B cell (primary cell): ENCODE measurements around the gene SRGAP2B. TPM values are rescaled to one million over a fixed set of nuclear protein-coding genes. Genes with fewer than 3 reads are reported as not detected.
"Not testable (repeated sequence)": the region's sequence is repeated elsewhere in the genome, so short reads cannot be mapped to it uniquely, and the experiment has no call there.

Experiments
- ATAC-seq: fragments of 200-7000 bp; cut with Tn5 transposase; one replicate; pipeline ENCODE4 v1.10.0; 2021; ENCODE audit warnings: low read depth, mild to moderate bottlenecking, moderate number of reproducible peaks, moderate library complexity
- CTCF ChIA-PET: fragments of 350-600 bp; sonication (Branson Sonifier 250); formaldehyde crosslinking; loops from one replicate; lab custom pipeline; 2021; ENCODE audit warnings: antibody characterized with exemption, inconsistent platforms; lab: Charles Lee
- POLR2A ChIA-PET: fragments of 350-600 bp; sonication (Branson Sonifier 250); formaldehyde crosslinking; loops from one replicate; lab custom pipeline; 2021; ENCODE audit warnings: antibody characterized with exemption; lab: Charles Lee
- DNase-seq: peaks from one replicate; pipeline ENCODE4 v3.0.0; 2013
- H2AFZ ChIP-seq: 2 replicates; pipeline ENCODE4 v1.6.1; 2012; ENCODE audit warnings: mild to moderate bottlenecking, low read depth, low read length; ENCODE audit not compliant: insufficient read depth, poor library complexity, severe bottlenecking
- H3K27ac ChIP-seq, 2 donors: 1 replicate in 1 of 2; 2 replicates in 1 of 2; pipeline ENCODE4 v1.5.1; 2012 to 2013; ENCODE audit warnings: low read length in 2 of 2, mild to moderate bottlenecking in 2 of 2, moderate library complexity in 1 of 2
- H3K27me3 ChIP-seq, 4 experiments: fragments of 200-600 bp in 1 of 4; sonication (generic) in 1 of 4; replicated peaks in 1 of 4; 1 replicate in 2 of 4; 2 replicates in 2 of 4; pipeline versions ENCODE4 v1.6.1 to v1.7.0; 2013 to 2016; ENCODE audit warnings: low read length in 3 of 4, mild to moderate bottlenecking in 2 of 4, mixed read lengths in 1 of 4, moderate library complexity in 1 of 4; ENCODE audit not compliant: insufficient read depth in 4 of 4, control insufficient read depth in 3 of 4; ENCODE audit errors: control extremely low read depth in 1 of 4
- H3K36me3 ChIP-seq, 2 experiments: replicated peaks in 1 of 2; 1 replicate in 1 of 2; 2 replicates in 1 of 2; pipeline versions ENCODE4 v1.6.1 to v1.7.1; 2013; ENCODE audit warnings: low read length in 1 of 2; ENCODE audit not compliant: insufficient read depth in 2 of 2, control insufficient read depth in 1 of 2; ENCODE audit errors: control extremely low read depth in 1 of 2, extremely low read depth in 1 of 2
- H3K4me1 ChIP-seq, 2 donors: fragments of 200-600 bp in 1 of 2; sonication (generic) in 1 of 2; 1 replicate in 1 of 2; 2 replicates in 1 of 2; pipeline versions ENCODE4 v1.5.1 to v1.6.1; 2013 to 2017; ENCODE audit warnings: low read length in 2 of 2; ENCODE audit not compliant: control insufficient read depth in 2 of 2, insufficient read depth in 2 of 2
- H3K4me2 ChIP-seq: replicated peaks from 2 replicates; pipeline ENCODE3; 2012; ENCODE audit warnings: mild to moderate bottlenecking, low read depth, low read length; ENCODE audit not compliant: poor library complexity, severe bottlenecking
- H3K4me3 ChIP-seq, 5 experiments: fragments of 200-600 bp in 1 of 5; sonication (generic) in 1 of 5; 1 replicate in 3 of 5; 2 replicates in 2 of 5; pipeline versions ENCODE4 v1.5.1 to v1.7.0; 2011 to 2016; ENCODE audit warnings: low read length in 4 of 5, mild to moderate bottlenecking in 4 of 5, low read depth in 2 of 5, control low read depth in 1 of 5, moderate library complexity in 1 of 5; ENCODE audit not compliant: insufficient read depth in 1 of 5; ENCODE audit errors: control extremely low read depth in 1 of 5, extremely low read depth in 1 of 5
- H3K79me2 ChIP-seq: fragments of 200-600 bp; sonication (generic); one replicate; pipeline ENCODE4 v1.6.0; 2016; ENCODE audit warnings: low read length; ENCODE audit not compliant: control insufficient read depth, insufficient read depth
- H3K9ac ChIP-seq: fragments of 200-600 bp; sonication (generic); 2 replicates; pipeline ENCODE4 v1.6.1; 2017; ENCODE audit warnings: mild to moderate bottlenecking, low read length, moderate library complexity
- H3K9me3 ChIP-seq, 3 donors: one replicate each; pipeline versions ENCODE4 v1.6.1 to v1.7.1; 2013; ENCODE audit warnings: low read length in 2 of 3; ENCODE audit not compliant: control insufficient read depth in 2 of 3, insufficient read depth in 1 of 3; ENCODE audit errors: control extremely low read depth in 1 of 3
- H4K20me1 ChIP-seq: 2 replicates; pipeline ENCODE4 v1.6.0; 2012; ENCODE audit warnings: mild to moderate bottlenecking, low read length; ENCODE audit not compliant: insufficient read depth, control insufficient read depth, poor library complexity, severe bottlenecking
- H3K27ac Mint-ChIP-seq: one replicate; pipeline ENCODE4 v1.8.0; 2021; ENCODE audit warnings: mixed read lengths
- H3K27me3 Mint-ChIP-seq: one replicate; pipeline ENCODE4 v1.8.0; 2021; ENCODE audit warnings: mixed read lengths
- H3K4me1 Mint-ChIP-seq: one replicate; pipeline ENCODE4 v1.8.0; 2021; ENCODE audit warnings: mixed read lengths
- H3K4me3 Mint-ChIP-seq: one replicate; pipeline ENCODE4 v1.8.0; 2021; ENCODE audit warnings: mixed read lengths
- H3K9me3 Mint-ChIP-seq: one replicate; pipeline ENCODE4 v1.8.0; 2022; ENCODE audit warnings: mixed read lengths; ENCODE audit not compliant: insufficient read depth
- WGBS: methylation state at CpG from one replicate; pipeline ENCODE4 v1.1.5; 2013; ENCODE audit warnings: missing lambda C conversion rate; ENCODE audit not compliant: insufficient coverage; 5-methylcytosine and 5-hydroxymethylcytosine counted together
- intact Hi-C: fragments of 100-400 bp; cut with micrococcal nuclease; formaldehyde crosslinking; loops from one replicate; pipeline ENCODE4 v1.10.0; 2022
- polyA plus RNA-seq: library from polyadenylated mRNA; depleted of rRNA; stranded (reverse); fragments of >200 nt; gene quantifications from 2 replicates; pipeline ENCODE4 v1.2.3, GENCODE V29; 2012
- total RNA-seq, 2 donors: library from RNA; stranded (reverse); fragments of 120-200 nt in 1 of 2; gene quantifications; 1 replicate in 1 of 2; 2 replicates in 1 of 2; pipeline versions ENCODE4 v1.2.3 to v1.2.4, GENCODE V29; 2013 to 2022

The SRGAP2B gene
- total and polyA plus RNA-seq, 2 donors (not counting 1 experiment from before 2014, with no cell fraction given): 3.0 to 36.5 TPM

DNA sequence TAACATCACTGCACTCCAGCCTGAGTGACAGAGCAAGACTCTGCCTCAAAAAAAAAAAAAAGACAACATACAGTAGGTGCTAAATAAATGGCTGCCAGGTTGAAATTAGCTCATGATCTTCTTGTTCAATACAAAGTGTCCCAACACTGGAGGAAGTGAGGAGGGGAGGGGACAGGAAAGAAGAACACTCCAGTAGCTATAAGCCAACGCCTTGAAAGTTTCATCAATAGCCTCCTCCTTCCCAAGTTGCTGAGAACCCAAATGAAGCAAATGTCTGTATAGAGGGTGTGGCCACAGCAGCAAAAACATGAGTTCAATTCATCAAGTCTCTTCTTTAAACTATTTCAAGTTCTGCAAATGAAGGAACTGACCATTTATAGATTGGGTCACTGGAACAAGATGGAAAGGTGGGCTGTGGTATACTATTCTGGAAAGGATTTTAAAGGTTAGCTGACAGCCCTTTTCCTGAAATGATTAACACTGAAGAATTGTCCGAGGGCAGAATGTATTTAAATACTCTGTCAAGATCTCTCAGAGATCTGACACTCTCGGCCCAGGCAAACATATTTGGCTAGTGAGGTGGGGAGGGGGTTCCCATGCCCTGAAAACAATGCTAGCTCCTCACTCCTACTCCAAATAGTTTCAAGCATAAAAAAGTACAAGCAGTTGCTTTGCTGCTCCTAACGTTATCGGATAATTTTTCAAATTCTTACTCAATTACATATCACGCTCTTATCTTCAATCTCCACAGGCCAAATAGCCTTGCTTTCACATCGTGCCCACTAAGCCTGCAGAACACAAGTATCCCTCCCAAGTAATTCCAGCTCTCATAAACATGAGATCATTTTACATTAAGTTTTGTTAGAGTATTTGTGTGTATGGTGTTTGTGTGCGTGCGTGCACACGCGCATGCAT, 17.0 kb downstream of the SRGAP2B start:
- H3K9ac ChIP-seq, H3K9me3 Mint-ChIP-seq, POLR2A ChIA-PET, H3K4me2 ChIP-seq, H3K36me3 ChIP-seq, H4K20me1 ChIP-seq, H2AFZ ChIP-seq, H3K4me1 ChIP-seq, H3K27ac Mint-ChIP-seq, intact Hi-C loops, H3K27ac ChIP-seq, H3K27me3 ChIP-seq, H3K79me2 ChIP-seq, H3K4me3 Mint-ChIP-seq, H3K27me3 Mint-ChIP-seq, ATAC-seq, H3K9me3 ChIP-seq, H3K4me3 ChIP-seq, DNase-seq, CTCF ChIA-PET, H3K4me1 Mint-ChIP-seq: not testable (repeated sequence)
- WGBS: no CpG with 5 or more reads among the region's 11 CpGs

DNA sequence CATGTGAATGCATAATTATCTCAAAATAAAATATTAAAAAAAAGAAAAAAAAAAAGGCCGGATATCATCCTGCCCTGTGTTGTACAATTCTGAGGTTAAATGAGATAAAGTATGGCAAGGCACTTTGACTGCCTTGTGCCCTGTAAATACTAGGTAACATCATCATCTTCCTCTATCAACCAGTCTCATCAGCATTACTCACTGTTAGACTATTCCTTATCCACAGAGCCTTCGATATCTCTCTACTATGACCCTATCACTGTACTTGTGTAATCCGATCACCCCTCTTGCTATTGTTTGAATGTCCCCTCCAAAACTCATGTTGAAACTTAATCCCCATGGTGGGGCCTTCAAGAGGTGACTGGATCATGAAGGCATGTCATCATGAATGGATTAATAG, 18.3 kb downstream of the SRGAP2B start:
- H3K4me3 ChIP-seq, H3K4me1 Mint-ChIP-seq, H3K4me1 ChIP-seq, H3K36me3 ChIP-seq, H3K27me3 ChIP-seq, H3K4me2 ChIP-seq, POLR2A ChIA-PET, H2AFZ ChIP-seq, H3K27ac ChIP-seq, ATAC-seq, H3K79me2 ChIP-seq, DNase-seq, intact Hi-C loops, H3K9me3 Mint-ChIP-seq, H3K4me3 Mint-ChIP-seq, H3K27ac Mint-ChIP-seq, H3K9me3 ChIP-seq, H3K27me3 Mint-ChIP-seq, H3K9ac ChIP-seq, CTCF ChIA-PET, H4K20me1 ChIP-seq: not testable (repeated sequence)
- no CpG with 5 or more reads among the region's 3 CpGs for WGBS

DNA sequence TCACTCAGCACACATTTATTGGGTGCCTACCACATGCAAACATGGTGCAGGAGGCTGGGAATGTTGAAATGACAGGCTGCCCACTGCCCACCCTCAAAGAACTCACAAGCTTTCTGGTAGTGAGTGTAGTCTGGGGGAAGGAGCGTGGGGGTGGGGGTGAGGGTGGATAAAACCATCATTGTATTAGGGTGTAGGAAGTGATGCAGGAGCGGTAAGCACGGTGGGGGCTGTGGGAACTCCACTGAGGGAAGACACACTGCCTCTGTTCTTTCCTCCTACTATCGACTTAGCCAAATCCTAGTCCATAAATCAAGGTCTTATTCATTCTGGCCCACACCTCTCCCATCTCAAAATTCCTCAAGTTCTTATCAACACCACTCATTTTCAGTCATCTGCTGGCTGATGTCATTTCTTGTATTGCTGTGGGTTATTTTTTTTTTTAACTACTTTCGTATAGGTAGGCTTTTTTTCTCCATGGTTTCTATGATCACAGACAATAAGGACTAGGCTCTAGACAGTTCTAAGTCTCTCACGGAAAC, 21.0 kb downstream of the SRGAP2B start:
- H3K9ac ChIP-seq, H3K27ac ChIP-seq, H3K4me3 Mint-ChIP-seq, H3K79me2 ChIP-seq, H3K4me2 ChIP-seq, H4K20me1 ChIP-seq, CTCF ChIA-PET, H2AFZ ChIP-seq, H3K4me1 ChIP-seq, H3K36me3 ChIP-seq, H3K9me3 Mint-ChIP-seq, H3K27me3 Mint-ChIP-seq, intact Hi-C loops, H3K4me1 Mint-ChIP-seq, H3K27me3 ChIP-seq, H3K27ac Mint-ChIP-seq, POLR2A ChIA-PET, H3K4me3 ChIP-seq, H3K9me3 ChIP-seq, ATAC-seq, DNase-seq: not testable (repeated sequence)
- no CpG with 5 or more reads among the region's 6 CpGs for WGBS

DNA sequence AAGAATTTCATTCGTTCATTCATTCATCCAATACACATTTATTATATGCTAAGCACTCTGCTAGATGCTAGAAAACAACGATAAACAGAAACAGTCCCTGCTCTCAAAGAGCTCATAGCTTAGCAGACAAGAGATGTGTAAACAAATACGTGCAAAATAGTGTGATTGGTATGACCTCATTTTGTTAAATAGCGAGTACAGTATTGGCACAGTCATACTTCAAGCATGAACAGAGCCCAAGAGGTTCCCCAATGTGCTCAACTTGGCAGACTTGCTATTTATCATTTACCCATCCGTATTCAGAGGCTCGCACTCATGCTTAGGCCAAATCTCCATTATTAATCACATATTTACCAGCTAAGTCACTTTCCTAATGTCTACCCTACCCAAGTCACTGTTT, 23.6 kb downstream of the SRGAP2B start:
- H3K4me1 ChIP-seq, H2AFZ ChIP-seq, H3K36me3 ChIP-seq, H3K4me2 ChIP-seq, CTCF ChIA-PET, H3K9ac ChIP-seq, H4K20me1 ChIP-seq, H3K79me2 ChIP-seq, H3K9me3 ChIP-seq, H3K27me3 Mint-ChIP-seq, H3K4me1 Mint-ChIP-seq, POLR2A ChIA-PET, H3K9me3 Mint-ChIP-seq, ATAC-seq, H3K4me3 ChIP-seq, H3K4me3 Mint-ChIP-seq, DNase-seq, H3K27me3 ChIP-seq, intact Hi-C loops, H3K27ac Mint-ChIP-seq, H3K27ac ChIP-seq: not testable (repeated sequence)
- WGBS: no CpG with 5 or more reads among the region's 6 CpGs
